ENCODE data around the gene SCARF2.

- TF ChIP-seq EZH2 (IDR thresholded peaks at IDR 0.05; ENCODE audit: insufficient read depth, poor library complexity, severe bottlenecking) (no peak), EZH2phosphoT487 (IDR thresholded peaks at IDR 0.05; ENCODE audit: insufficient read depth, low read depth) (no peak)
These were observed 2.9 kb downstream of the SCARF2 start for GRCh38 chr22:20434773-20435172.

Data from GM23248 (cell line).